Smooth muscle cell (in vitro differentiated cells): ENCODE results near the gene PPIB. TPM values are rescaled to one million over a fixed set of nuclear protein-coding genes. Genes with fewer than 3 reads are reported as not detected.

Experiments
- DNase-seq: peaks from one replicate; lab custom pipeline; 2025; ENCODE audit not compliant: unreplicated experiment; lab: John Stamatoyannopoulos, UW
- H2AFZ ChIP-seq: fragments of 200-600 bp; sonication (generic); 2 replicates; pipeline ENCODE4 v1.6.0; 2016; ENCODE audit warnings: antibody characterized with exemption, low read depth, mild to moderate bottlenecking
- H3F3A ChIP-seq: fragments of 200-600 bp; sonication (generic); 2 replicates; pipeline ENCODE4 v1.6.0; 2017; ENCODE audit warnings: antibody characterized with exemption, low read depth
- H3K27ac ChIP-seq: fragments of 200-600 bp; sonication (generic); 2 replicates; pipeline ENCODE4 v1.5.1; 2016; ENCODE audit warnings: low read depth, mild to moderate bottlenecking
- H3K27me3 ChIP-seq: fragments of 200-600 bp; sonication (generic); 2 replicates; pipeline ENCODE4 v1.6.1; 2016; ENCODE audit warnings: low read depth, mild to moderate bottlenecking
- H3K36me3 ChIP-seq: fragments of 200-600 bp; sonication (generic); 2 replicates; pipeline ENCODE4 v1.5.1; 2016; ENCODE audit warnings: low read depth
- H3K4me1 ChIP-seq: fragments of 200-600 bp; sonication (generic); 2 replicates; pipeline ENCODE4 v1.5.1; 2016; ENCODE audit warnings: low read depth
- H3K4me2 ChIP-seq: fragments of 200-600 bp; sonication (generic); 2 replicates; pipeline ENCODE4 v1.6.0; 2016; ENCODE audit warnings: mild to moderate bottlenecking
- H3K4me3 ChIP-seq: fragments of 200-600 bp; sonication (generic); 2 replicates; pipeline ENCODE4 v1.5.1; 2016; ENCODE audit warnings: mild to moderate bottlenecking
- H3K79me2 ChIP-seq: fragments of 200-600 bp; sonication (generic); 2 replicates; pipeline ENCODE4 v1.6.0; 2016; ENCODE audit warnings: low read depth, mild to moderate bottlenecking
- H3K9ac ChIP-seq: fragments of 200-600 bp; sonication (generic); 2 replicates; pipeline ENCODE4 v1.6.0; 2016; ENCODE audit warnings: low read depth
- H3K9me3 ChIP-seq: fragments of 200-600 bp; sonication (generic); replicated peaks from 2 replicates; pipeline ENCODE4 v1.5.1; 2016; ENCODE audit warnings: low read depth
- H4K20me1 ChIP-seq: fragments of 200-600 bp; sonication (generic); 2 replicates; pipeline ENCODE4 v1.6.0; 2016; ENCODE audit warnings: low read depth
- WGBS: methylation state at CpG from one replicate; pipeline ENCODE4 v1.1.7; 2016; ENCODE audit warnings: low lambda C conversion rate; 5-methylcytosine and 5-hydroxymethylcytosine counted together
- polyA plus RNA-seq: library from polyadenylated mRNA; unstranded; fragments of >200 nt; fragmentation: Nextera tagmentation; extraction: Ambion mirVana; gene quantifications from 2 replicates; pipeline ENCODE4 v1.2.1, GENCODE V29; 2016
- total RNA-seq: library from RNA; depleted of rRNA; stranded (reverse); fragments of >200 nt; gene quantifications from 2 replicates; pipeline ENCODE4 v1.2.3, GENCODE V29; 2014
- TF ChIP-seq, protein P1 (sequence below): fragments of 200-600 bp; sonication (generic); IDR thresholded peaks from 2 replicates; pipeline ENCODE4 v1.5.1; 2017; ENCODE audit warnings: borderline replicate concordance, mild to moderate bottlenecking, antibody characterized with exemption; ENCODE audit not compliant: insufficient read depth, poor library complexity, severe bottlenecking

The PPIB gene
- total and polyA plus RNA-seq, 2 experiments from 2014 or later, result 880 to 1,897 TPM

DNA sequence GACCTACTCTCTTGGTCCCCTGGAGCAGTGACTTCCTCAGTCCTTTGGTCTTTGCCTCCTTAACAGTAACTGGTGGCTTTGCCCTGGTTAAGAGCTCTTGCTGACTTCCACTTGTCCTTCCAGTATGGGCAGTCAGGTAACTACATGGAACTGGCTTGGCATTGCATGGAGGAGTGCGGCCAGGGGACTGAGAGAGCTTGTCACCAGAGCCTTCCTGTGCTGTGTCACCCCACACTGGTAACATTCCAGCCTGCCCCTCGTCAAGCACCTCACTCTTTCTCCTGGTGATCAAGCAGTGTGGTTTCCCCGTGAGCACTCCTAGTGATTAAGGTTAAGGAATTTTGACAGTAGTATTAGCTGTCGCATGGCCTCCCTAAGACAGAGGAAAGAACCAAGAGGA, 30.6 kb downstream of the PPIB start:
- WGBS, result 87% methylated on average over 4 of the region's 4 CpGs
- Histone ChIP-seq H3K27ac (no peak overlapping the region), H3K36me3 (peaks cover 22% of the 10 kb centered on the region), H3K27me3 (no peaks in the 10 kb centered on the region), H3F3A (no peaks in the 10 kb centered on the region), H3K4me3 (no peak overlapping the region), H2AFZ (no peak overlapping the region), H3K4me1 (no peaks in the 10 kb centered on the region), H3K9me3 (no peaks in the 10 kb centered on the region), H3K4me2 (no peak overlapping the region), H3K9ac (no peak overlapping the region), H3K79me2 (no peaks in the 10 kb centered on the region), H4K20me1 (no peaks in the 10 kb centered on the region)
- DNase-seq, result no peak
- TF ChIP-seq, protein P1, sequence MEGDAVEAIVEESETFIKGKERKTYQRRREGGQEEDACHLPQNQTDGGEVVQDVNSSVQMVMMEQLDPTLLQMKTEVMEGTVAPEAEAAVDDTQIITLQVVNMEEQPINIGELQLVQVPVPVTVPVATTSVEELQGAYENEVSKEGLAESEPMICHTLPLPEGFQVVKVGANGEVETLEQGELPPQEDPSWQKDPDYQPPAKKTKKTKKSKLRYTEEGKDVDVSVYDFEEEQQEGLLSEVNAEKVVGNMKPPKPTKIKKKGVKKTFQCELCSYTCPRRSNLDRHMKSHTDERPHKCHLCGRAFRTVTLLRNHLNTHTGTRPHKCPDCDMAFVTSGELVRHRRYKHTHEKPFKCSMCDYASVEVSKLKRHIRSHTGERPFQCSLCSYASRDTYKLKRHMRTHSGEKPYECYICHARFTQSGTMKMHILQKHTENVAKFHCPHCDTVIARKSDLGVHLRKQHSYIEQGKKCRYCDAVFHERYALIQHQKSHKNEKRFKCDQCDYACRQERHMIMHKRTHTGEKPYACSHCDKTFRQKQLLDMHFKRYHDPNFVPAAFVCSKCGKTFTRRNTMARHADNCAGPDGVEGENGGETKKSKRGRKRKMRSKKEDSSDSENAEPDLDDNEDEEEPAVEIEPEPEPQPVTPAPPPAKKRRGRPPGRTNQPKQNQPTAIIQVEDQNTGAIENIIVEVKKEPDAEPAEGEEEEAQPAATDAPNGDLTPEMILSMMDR, result no peak

DNA sequence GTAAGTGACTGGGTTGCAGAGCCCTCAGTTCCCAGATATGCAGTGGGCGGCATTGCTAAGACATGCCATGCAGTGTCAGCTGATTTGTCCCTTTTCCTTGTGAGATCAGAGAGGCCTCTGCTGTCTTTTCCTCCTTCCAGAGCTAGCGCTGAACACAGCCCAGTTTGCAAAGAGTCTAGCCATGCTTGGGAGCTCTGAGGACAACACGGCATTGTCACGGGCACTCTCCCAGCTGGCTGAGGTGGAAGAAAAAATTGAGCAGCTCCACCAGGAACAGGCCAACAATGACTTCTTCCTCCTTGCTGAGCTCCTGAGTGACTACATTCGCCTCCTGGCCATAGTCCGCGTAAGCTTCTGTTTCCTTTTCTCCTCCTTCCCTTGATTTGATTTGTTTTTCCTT, 31.3 kb downstream of the PPIB start:
- WGBS, result 95% methylated on average over 7 of the region's 7 CpGs

DNA sequence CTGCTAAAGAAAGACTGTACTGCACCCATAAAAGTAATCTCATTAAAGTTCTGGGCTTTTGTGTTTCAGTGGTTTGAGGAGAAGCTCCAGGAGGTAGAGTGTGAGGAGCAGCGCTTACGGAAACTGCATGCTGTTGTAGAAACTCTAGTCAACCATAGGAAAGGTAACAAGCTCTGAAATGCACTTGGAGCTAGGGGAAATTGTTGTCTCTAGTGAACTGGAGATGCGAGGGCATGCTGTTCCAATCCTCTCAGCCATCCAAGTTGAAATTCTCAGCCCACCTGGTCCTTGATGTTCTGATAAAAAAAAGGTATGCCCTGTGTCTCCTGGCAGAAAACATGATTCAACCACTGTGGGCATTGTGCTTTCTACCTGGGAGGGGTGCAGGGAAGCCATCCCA, 32.7 kb downstream of the PPIB start:
- no peak overlapping the region for H3K9ac ChIP-seq
- H3K9me3 ChIP-seq, result no peaks in the 10 kb centered on the region
- H3K27ac ChIP-seq, result no peak overlapping the region
- no peaks in the 10 kb centered on the region for H3F3A ChIP-seq
- no peaks in the 10 kb centered on the region for H3K27me3 ChIP-seq
- no peaks in the 10 kb centered on the region for H3K79me2 ChIP-seq
- H3K4me3 ChIP-seq, result no peak overlapping the region
- H3K36me3 ChIP-seq, result peaks cover 25% of the 10 kb centered on the region
- H3K4me1 ChIP-seq, result no peaks in the 10 kb centered on the region
- no peak overlapping the region for H2AFZ ChIP-seq
- DNase-seq, result no peak
- 98% methylated on average over 3 of the region's 3 CpGs for WGBS
- H3K4me2 ChIP-seq, result no peak overlapping the region
- TF ChIP-seq, protein P1, result no peak
- H4K20me1 ChIP-seq, result no peaks in the 10 kb centered on the region

More for the DNA sequence above, 31.3 kb downstream of the PPIB start:
- Histone ChIP-seq H3K27me3 (no peaks in the 10 kb centered on the region), H3K4me3 (no peak overlapping the region), H3F3A (no peaks in the 10 kb centered on the region), H3K79me2 (no peaks in the 10 kb centered on the region), H2AFZ (no peak overlapping the region), H3K4me1 (no peaks in the 10 kb centered on the region), H3K36me3 (peaks cover 25% of the 10 kb centered on the region), H3K27ac (no peak overlapping the region), H4K20me1 (no peaks in the 10 kb centered on the region), H3K9me3 (no peaks in the 10 kb centered on the region), H3K9ac (no peak overlapping the region), H3K4me2 (no peak overlapping the region)
- DNase-seq, result no peak
- TF ChIP-seq, protein P1, result no peak

DNA sequence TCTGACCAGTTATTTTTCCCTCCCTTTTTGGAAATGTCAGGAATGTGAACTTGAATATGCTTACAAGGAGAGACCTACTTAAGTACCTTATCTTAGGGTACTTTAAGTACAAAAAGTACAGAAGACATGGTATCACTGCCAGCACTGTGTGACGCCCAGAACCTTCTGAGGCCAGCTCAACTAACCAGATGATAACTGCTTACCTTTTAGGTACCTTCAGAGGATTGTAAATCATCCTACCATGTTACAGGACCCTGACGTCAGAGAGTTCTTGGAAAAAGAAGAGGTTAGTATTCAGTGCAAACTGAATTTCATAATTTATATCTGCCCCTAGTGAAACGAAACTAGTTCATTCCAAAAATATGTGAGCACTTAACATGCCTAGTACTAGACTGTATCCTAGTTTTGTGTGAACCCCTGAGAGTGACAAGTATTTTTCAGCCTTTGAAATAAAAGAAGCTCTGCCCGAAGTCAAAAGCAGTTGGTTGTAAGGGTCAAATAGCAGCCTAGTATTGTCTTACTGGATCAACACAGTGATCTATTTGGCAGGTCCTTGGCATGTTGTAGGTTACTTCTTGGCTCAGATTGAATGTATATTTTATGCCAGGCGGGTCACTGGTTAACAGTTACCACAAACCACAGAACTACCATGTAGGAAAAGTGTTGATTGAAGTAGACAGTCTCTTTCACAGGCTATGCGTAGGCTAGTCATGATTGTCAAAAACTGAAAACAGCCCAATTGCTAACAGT, 35.1 kb downstream of the PPIB start:
- no peaks in the 10 kb centered on the region for H4K20me1 ChIP-seq
- no peak overlapping the region for H3K27ac ChIP-seq
- WGBS, result 86% methylated on average over 6 of the region's 6 CpGs
- H3K79me2 ChIP-seq, result no peaks in the 10 kb centered on the region
- no peaks in the 10 kb centered on the region for H3K9me3 ChIP-seq
- no peaks in the 10 kb centered on the region for H3K4me1 ChIP-seq
- H3F3A ChIP-seq, result no peaks in the 10 kb centered on the region
- TF ChIP-seq, protein P1, result no peak
- H3K36me3 ChIP-seq, result peaks cover 25% of the 10 kb centered on the region
- H3K9ac ChIP-seq, result no peak overlapping the region
- H3K4me2 ChIP-seq, result no peak overlapping the region
- H2AFZ ChIP-seq, result no peak overlapping the region
- H3K27me3 ChIP-seq, result no peaks in the 10 kb centered on the region
- DNase-seq, result no peak
- no peak overlapping the region for H3K4me3 ChIP-seq
